Epidermal melanocyte (primary cell): Measurements from ENCODE around the gene RNF141.

Source experiments
- DNase-seq: peaks from one replicate; pipeline ENCODE4 v3.0.0; 2011; ENCODE audit warnings: low spot score; ENCODE audit not compliant: insufficient read length

The RNF141 gene

GRCh38 chr11:10498426-10499250 lies 42.3 kb downstream of the RNF141 start:
- no peak for DNase-seq

GRCh38 chr11:10498022-10498400 lies 43.0 kb downstream of the RNF141 start:
- DNase-seq, result no peak

- DNase-seq, result no peak
Measured at GRCh38 chr11:10497371-10498021, 43.5 kb downstream of the RNF141 start.

GRCh38 chr11:10496296-10496936 lies 44.6 kb downstream of the RNF141 start:
- no peak for DNase-seq

GRCh38 chr11:10495464-10495786 lies 45.6 kb downstream of the RNF141 start:
- no peak for DNase-seq

- DNase-seq, result no peak
Measured at GRCh38 chr11:10494636-10495463, 46.1 kb downstream of the RNF141 start.

- DNase-seq, result no peak
Measured at GRCh38 chr11:10493041-10493663, 47.8 kb downstream of the RNF141 start.

- no peak for DNase-seq
Measured at GRCh38 chr11:10492084-10492483, 48.9 kb downstream of the RNF141 start.

GRCh38 chr11:10490398-10491241 lies 50.4 kb downstream of the RNF141 start:
- DNase-seq, result peak; percentile 72

GRCh38 chr11:10490032-10490397 lies 51.0 kb downstream of the RNF141 start:
- no peak for DNase-seq

GRCh38 chr11:10488934-10489691 lies 51.9 kb downstream of the RNF141 start:
- no peak for DNase-seq

GRCh38 chr11:10488121-10488933 lies 52.7 kb downstream of the RNF141 start:
- no peak for DNase-seq

- no peak for DNase-seq
Measured at GRCh38 chr11:10487002-10487647, 53.9 kb downstream of the RNF141 start.

- no peak for DNase-seq
Measured at GRCh38 chr11:10486161-10486840, 54.7 kb downstream of the RNF141 start.

GRCh38 chr11:10485646-10486045 lies 55.3 kb downstream of the RNF141 start:
- DNase-seq, result no peak

GRCh38 chr11:10484461-10485180 lies 56.4 kb downstream of the RNF141 start:
- no peak for DNase-seq

GRCh38 chr11:10483584-10483983 lies 57.4 kb downstream of the RNF141 start:
- DNase-seq, result no peak
